ENCODE data around the gene ZNRD2.

The ZNRD2 gene

DNA sequence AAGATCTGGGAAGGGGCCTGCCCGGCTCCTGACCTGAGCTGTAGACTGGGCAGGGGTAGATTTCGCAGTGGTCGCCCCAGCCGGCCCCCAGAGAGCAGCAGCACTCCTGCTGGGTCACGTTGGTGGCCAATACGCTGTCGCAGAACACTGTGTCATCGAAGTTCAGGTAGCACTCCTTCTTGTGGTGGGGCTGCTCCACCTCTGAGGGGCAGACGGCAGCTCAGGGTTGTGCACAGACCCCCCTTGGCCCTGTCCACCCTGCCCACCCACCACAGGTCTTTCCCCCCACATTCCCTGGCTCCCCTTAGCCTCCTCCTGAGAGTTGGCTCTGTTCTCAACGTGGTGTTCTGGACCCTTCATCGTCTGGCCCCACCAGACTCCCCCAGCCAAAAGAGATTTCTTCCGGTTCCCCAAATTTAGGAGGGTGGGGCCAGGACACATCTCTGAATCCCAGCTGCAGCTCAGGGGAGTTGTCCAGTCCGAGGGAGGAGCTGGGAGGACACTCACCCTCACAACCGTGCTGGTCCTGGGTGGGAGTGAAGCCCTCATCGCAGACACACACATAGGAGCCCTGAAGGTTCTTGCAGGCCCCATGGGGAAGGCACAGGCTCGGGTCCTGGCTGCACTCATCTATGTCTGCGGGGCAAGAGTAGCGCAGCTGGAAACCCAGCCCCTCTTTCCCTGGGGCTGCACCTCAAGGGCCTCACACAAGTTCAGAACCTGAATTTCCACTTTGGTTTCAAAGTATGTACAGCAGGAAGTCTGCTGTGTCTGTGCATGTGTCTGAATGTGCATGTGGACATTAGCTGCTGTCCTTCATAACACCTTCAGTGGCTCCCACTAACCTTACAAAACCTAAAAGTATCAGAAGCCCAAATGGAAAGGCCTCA lies 28.9 kb upstream of the ZNRD2 start:
- H3K4me3 Mint-ChIP-seq = peak overlapping the region; percentile 70
- H3K4me1 Mint-ChIP-seq = peaks cover 46% of the 10 kb centered on the region
- H3K27me3 Mint-ChIP-seq (ENCODE audit: low read depth, poor library complexity) = peaks cover 75% of the 10 kb centered on the region
- H3K36me3 Mint-ChIP-seq (ENCODE audit: low read depth) = peaks cover 20% of the 10 kb centered on the region
- no peak overlapping the region for H3K27ac Mint-ChIP-seq
- H3K9me3 Mint-ChIP-seq = no peaks in the 10 kb centered on the region
- TF ChIP-seq, protein P1, sequence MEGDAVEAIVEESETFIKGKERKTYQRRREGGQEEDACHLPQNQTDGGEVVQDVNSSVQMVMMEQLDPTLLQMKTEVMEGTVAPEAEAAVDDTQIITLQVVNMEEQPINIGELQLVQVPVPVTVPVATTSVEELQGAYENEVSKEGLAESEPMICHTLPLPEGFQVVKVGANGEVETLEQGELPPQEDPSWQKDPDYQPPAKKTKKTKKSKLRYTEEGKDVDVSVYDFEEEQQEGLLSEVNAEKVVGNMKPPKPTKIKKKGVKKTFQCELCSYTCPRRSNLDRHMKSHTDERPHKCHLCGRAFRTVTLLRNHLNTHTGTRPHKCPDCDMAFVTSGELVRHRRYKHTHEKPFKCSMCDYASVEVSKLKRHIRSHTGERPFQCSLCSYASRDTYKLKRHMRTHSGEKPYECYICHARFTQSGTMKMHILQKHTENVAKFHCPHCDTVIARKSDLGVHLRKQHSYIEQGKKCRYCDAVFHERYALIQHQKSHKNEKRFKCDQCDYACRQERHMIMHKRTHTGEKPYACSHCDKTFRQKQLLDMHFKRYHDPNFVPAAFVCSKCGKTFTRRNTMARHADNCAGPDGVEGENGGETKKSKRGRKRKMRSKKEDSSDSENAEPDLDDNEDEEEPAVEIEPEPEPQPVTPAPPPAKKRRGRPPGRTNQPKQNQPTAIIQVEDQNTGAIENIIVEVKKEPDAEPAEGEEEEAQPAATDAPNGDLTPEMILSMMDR (IDR thresholded peaks at IDR 0.05) = no peak
- DNase-seq = no peak

DNA sequence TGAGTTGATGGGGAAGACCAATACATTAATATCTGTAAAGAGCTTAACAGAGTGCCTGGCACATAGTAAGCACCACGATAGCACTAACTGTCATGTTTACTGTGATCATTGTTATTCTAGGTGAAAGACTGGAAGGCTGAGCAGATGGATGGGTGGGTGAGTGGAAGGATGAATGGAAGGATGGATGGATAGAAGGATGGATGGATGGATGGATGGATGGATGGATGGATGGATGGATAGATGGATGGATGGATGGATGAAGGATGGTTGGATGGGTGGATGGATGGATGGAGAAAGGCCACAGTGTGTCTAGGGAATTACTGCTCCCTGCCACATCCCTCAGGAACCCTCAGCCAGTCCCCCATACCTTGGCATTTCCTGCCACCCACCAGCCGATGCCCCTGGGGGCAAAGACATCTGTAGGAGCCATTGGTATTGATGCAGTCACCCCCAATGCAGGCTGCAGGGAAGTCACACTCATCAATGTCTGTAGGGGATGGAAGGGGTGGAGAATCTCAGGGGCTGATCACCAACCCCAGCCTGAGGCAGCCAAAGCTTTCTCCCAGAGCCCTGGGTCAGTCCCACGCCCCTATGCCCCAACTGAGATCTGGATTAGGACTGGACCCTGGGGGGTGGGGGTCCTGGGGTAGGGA lies 27.4 kb upstream of the ZNRD2 start:
- Mint-ChIP-seq H3K9me3 (no peaks in the 10 kb centered on the region), H3K4me3 (no peak overlapping the region), H3K27me3 (ENCODE audit: low read depth, poor library complexity) (peaks cover 82% of the 10 kb centered on the region), H3K4me1 (peaks cover 49% of the 10 kb centered on the region), H3K36me3 (ENCODE audit: low read depth) (peaks cover 9% of the 10 kb centered on the region), H3K27ac (no peak overlapping the region)
- DNase-seq = no peak
- TF ChIP-seq, protein P1 (IDR thresholded peaks at IDR 0.05) = no peak

DNA sequence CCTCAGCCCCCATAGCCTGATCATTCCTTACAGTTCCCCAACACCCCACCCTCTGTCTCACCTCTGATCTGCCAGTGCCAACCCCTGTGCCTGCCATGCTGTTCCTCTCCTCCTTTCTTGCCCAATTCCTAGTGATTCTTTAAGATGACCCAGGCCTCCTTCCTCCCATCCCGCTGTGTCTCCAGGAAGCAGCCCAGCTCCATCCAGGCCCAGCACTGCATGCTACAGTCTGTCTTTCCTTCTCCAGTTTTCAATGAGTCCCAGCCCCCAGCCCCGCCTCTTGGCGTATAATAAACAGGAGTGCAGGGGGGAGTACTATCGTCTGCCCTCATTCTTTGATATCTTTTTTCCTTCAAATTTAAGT lies 24.4 kb upstream of the ZNRD2 start:
- DNase-seq = no peak
- no peak overlapping the region for H3K27ac Mint-ChIP-seq
- H3K36me3 Mint-ChIP-seq (ENCODE audit: low read depth) = peaks cover 10% of the 10 kb centered on the region
- TF ChIP-seq, protein P1 (IDR thresholded peaks at IDR 0.05) = no peak
- peaks cover 66% of the 10 kb centered on the region for H3K4me1 Mint-ChIP-seq
- peaks cover 83% of the 10 kb centered on the region for H3K27me3 Mint-ChIP-seq (ENCODE audit: low read depth, poor library complexity)
- H3K4me3 Mint-ChIP-seq = peak overlapping the region; percentile 46
- H3K9me3 Mint-ChIP-seq = no peaks in the 10 kb centered on the region

DNA sequence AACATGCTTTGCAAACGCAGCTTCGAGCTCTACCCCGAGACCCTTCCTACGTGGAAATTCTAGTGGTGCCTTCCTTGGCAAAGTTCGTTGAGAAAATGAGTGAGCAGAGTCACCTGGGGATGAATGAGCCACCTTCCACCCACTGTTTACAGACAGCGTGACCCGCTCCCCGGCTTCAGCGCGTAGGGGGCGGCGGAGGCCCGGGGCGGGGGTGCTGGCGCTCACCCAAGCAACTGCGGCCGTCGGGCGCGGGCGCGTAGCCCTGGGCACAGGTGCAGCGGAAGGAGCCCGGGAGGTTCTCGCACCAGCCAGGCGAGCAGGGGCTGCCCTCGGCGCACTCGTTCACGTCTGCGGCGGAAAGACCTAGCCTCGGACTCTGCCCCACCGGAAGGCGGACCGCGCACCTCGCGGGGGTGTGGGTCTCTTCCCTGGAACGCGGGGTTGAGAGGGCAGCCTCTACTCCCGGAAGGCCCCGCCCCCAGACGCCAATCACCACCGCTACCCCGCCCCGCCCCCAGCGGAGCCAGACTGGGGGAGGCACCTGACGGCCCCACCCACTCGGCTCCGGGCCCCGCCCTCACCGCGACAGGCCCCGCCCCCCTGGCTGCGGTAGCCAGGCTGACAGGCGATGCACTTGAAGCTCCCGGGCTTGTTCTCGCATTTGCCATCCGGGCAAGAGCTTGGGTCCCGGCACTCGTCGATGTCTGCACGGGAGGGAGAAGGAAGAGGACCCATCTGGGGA lies 23.9 kb upstream of the ZNRD2 start:
- H3K4me3 Mint-ChIP-seq = peak overlapping the region; percentile 67
- peaks cover 69% of the 10 kb centered on the region for H3K4me1 Mint-ChIP-seq
- TF ChIP-seq, protein P1 (IDR thresholded peaks at IDR 0.05) = no peak

DNA sequence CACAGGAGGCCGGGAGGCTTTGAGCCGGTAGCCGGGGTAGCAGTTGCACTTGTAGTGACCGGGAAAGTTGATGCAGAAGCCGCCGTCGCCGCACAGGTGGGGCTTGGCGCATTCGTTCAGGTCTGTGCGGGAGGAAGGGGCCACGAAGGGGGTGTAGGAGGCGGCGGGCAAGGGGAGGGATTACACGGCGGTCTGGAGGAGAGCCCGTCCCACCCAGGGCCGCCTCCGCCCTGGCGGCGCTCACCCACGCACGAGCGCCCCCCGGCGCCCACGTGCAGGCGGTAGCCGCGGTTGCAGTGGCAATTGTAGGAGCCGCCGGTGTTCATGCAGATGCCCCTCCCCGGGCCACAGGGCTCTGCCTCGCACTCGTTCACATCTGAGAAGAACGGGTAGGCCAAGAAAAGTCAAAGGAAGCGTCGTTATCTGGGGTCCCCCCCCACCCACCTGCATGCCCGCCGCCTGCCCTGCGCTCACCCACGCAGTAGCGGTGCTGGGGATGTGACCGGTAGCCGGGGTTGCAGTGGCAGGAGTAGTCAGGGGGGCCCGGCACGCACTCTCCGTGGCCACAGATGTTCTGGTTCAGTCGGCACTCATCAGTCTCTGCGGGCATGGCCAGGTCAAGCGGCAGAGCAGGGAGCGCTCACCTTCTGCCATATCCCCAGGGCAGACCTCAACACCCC lies 22.7 kb upstream of the ZNRD2 start:
- H3K27me3 Mint-ChIP-seq (ENCODE audit: low read depth, poor library complexity) = peaks cover 85% of the 10 kb centered on the region
- H3K9me3 Mint-ChIP-seq = no peaks in the 10 kb centered on the region
- H3K4me3 Mint-ChIP-seq = no peak overlapping the region
- TF ChIP-seq, protein P1 (IDR thresholded peaks at IDR 0.05) = no peak
- no peak for DNase-seq
- peaks cover 8% of the 10 kb centered on the region for H3K36me3 Mint-ChIP-seq (ENCODE audit: low read depth)
- peaks cover 72% of the 10 kb centered on the region for H3K4me1 Mint-ChIP-seq
- H3K27ac Mint-ChIP-seq = no peak overlapping the region

More for the DNA sequence above, 23.9 kb upstream of the ZNRD2 start:
- peak; percentile 99 for DNase-seq
- peaks cover 10% of the 10 kb centered on the region for H3K36me3 Mint-ChIP-seq (ENCODE audit: low read depth)
- H3K27ac Mint-ChIP-seq = no peak overlapping the region
- H3K27me3 Mint-ChIP-seq (ENCODE audit: low read depth, poor library complexity) = peaks cover 83% of the 10 kb centered on the region
- H3K9me3 Mint-ChIP-seq = no peaks in the 10 kb centered on the region
